HG03280 (cell line): ENCODE results near the gene UTP18.
"Not testable (repeated sequence)": the region's sequence is repeated elsewhere in the genome, so short reads cannot be mapped to it uniquely, and the experiment has no call there.

Source experiments
- ATAC-seq: cut with Tn5 transposase; IDR thresholded peaks from one replicate; pipeline ENCODE4 v1.9.1; 2021; ENCODE audit warnings: mild to moderate bottlenecking, moderate library complexity; ENCODE audit not compliant: unreplicated experiment

Gene UTP18

DNA sequence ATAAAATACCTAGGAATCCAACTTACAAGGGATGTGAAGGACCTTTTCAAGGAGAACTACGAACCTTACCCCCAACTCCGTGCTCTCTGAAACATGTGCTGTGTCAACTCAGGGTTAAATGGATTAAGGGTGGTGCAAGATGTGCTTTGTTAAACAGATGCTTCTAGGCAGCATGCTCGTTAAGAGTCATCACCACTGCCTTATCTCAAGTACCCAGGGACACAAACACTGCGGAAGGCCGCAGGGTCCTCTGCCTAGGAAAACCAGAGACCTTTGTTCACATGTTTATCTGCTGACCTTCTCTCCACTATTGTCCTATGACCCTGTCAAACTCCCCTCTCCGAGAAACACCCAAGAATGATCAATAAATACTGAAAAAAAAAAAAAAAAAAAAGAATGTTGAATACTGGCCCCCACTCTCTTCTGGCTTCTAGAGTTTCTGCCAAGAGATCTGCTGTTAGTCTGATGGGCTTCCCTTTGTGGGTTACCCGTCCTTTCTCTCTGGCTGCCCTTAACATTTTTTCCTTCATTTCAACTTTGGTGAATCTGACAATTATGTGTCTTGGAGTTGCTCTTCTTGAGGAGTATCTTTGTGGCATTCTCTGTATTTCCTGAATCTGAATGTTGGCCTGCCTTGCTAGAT, 70.6 kb downstream of the UTP18 start:
- not testable (repeated sequence) for ATAC-seq

DNA sequence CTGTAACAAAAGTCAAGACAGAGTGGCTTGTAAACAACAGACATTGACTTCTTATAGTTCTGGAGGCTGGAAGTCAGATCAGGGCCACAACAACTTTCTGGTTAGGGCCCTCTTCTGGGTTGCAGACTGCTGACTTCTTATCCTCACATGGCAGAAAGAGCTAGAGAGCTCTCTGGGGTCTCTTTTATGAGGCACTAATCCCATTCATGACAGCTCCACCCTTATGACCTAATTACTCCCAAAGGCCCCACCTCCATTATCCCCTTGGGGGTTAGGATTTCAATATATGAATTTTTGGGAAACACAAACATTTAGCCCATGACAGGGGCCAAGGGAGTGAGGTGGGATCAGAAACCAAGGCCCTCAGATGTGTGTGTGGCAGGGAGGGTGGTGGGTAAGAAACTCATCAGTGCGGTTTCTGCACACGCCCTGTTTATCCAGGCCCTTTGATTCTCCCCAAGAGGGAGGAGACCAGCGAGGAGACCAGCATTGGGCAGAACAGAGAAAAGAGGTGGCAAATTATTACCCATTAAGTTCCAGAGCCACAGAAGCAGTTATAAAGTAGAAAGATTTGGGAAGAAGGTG, 74.8 kb downstream of the UTP18 start:
- no peak for ATAC-seq

GRCh38 chr17:51335883-51336822, 75.8 kb downstream of the UTP18 start:
- ATAC-seq, result no peak

DNA sequence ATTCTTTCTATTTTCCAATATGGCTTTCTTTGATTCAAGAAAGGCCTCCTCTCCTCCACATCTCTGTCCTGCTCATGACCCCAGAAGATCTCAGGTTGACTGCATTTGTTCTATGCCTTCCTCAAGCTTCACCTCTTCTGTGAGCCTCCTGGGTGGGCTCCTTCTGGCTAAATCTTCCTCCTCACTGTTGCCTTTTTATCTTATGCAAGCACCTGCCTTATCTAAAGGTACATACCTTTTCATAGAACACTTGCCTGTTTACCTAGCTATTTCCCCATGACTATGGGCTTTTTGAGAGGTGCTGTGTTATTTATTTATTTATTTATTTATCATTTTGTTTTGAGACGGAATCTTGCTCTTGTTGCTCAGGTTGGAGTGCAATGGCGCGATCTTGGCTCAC, 81.1 kb downstream of the UTP18 start:
- ATAC-seq, result no peak

DNA sequence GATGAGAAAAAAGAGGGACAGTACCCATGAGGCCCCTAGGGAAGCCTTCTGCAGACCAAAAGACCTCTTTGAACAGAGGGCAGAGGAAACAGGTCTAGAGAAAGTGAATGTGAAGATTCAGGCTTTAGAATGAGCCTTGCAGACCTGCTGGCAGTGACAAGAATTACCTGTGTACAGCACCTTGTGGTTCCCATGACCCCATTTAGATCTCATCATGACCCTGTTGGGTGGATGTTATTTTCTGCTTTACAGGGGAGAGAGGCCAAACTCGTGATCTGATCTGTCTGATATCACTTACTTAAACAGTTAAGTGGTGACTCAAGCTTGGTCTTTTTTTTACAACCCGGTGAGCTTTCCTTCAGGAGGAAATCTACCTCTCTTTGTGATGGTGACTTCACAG, 81.9 kb downstream of the UTP18 start:
- ATAC-seq, result no peak

DNA sequence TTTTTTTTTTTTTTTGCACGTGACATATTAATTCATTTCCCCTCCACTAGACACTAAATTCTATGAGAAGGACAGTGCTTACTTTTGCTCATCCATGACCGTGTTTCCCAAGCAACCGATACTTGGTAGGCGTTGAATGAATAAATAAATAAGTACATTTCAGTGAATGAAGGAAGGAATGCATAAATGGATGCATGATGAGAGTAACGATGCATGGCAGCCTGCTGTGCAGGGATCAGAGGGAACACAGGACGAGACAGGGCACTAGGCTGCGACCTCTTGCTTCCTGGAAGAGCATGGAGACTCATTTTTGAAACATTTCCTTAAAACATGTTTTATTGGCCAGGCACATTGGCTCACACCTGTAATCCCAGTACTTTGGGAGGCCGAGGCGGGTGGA, 84.2 kb downstream of the UTP18 start:
- no peak for ATAC-seq

DNA sequence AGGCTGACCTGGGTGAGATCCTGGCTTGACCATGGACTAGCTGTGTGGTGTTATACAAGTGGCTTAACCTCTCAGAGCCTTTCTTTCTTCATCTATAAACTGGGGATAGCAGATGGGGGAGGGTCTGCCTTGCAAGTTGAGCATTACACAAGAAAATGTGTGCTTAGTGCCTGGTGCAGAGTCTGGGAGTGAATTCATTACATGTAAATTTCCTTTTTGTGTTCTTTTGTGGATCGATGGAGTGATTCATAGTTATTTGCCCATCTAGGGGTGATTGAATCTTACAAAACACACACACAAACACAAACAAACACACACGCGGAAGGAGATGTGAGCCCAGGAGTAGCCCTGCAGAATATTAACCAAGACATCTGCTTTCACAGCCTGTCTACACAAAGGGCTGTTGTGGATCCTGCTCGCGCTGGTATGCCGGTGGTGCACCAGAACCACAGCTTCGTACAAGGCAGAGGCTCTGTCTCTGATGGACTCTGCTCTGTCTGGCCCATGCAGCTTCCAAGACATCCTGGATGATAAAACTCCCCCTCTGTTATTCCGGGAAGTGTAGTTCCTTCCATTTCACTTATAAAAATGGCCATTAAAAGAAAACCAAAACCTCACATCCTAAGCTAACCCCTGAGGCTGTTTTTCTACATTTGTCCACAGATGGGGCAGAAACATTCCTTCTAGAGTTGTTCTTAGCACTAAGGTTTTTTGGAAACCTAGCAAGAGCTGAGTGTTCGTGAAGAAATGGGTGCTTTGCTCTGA, 86.1 kb downstream of the UTP18 start:
- ATAC-seq, result no peak
